ENCODE results near the gene UBL7. TPM values are rescaled to one million over a fixed set of nuclear protein-coding genes. Genes with fewer than 3 reads are reported as not detected.
A peak's percentile ranks its signal among the peaks of the same experiment; 100 is the strongest.

UBL7 gene
- total RNA-seq, 1 experiment from 2014 or later: 73.9 TPM

DNA sequence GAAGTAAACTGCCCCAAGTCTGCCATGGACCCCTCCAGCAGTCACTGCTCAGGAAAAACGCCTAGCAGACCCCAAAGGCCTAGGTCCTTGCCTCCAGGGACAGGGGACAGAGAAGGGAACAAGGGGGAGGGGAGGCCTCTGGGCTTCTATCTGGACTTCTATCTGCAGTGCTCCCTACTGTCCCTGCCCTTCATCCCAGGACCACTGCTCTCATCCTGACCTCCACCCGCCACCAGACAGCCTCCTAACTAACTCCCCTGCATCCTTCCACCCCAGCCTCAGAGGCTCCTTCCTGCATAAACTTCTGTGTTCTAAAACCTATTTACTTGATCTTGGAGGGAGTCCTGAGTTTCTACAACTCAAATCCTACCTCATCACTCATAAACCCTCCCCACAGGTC, 52.6 kb downstream of the UBL7 start:
- TF ChIP-seq EZH2 (IDR thresholded peaks at IDR 0.05; ENCODE audit: low read depth): no peak
- TF ChIP-seq, protein P1, sequence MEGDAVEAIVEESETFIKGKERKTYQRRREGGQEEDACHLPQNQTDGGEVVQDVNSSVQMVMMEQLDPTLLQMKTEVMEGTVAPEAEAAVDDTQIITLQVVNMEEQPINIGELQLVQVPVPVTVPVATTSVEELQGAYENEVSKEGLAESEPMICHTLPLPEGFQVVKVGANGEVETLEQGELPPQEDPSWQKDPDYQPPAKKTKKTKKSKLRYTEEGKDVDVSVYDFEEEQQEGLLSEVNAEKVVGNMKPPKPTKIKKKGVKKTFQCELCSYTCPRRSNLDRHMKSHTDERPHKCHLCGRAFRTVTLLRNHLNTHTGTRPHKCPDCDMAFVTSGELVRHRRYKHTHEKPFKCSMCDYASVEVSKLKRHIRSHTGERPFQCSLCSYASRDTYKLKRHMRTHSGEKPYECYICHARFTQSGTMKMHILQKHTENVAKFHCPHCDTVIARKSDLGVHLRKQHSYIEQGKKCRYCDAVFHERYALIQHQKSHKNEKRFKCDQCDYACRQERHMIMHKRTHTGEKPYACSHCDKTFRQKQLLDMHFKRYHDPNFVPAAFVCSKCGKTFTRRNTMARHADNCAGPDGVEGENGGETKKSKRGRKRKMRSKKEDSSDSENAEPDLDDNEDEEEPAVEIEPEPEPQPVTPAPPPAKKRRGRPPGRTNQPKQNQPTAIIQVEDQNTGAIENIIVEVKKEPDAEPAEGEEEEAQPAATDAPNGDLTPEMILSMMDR (conservative IDR thresholded peaks at IDR 0.05): no peak
- no peak overlapping the region for H2AFZ ChIP-seq
- H3K36me3 ChIP-seq (ENCODE audit: low read depth): no peaks in the 10 kb centered on the region
- H3K9me2 ChIP-seq (ENCODE audit: insufficient read depth): no peaks in the 10 kb centered on the region
- BruUV-seq (replicated peaks): no TSS peak
- H3K27me3 ChIP-seq (ENCODE audit: insufficient read depth, low read depth): no peaks in the 10 kb centered on the region
- ChIA-PET POLR2A (ENCODE audit: unreplicated experiment) (no interaction called here), CTCF (no interaction called here)
- no peaks in the 10 kb centered on the region for H3K79me2 ChIP-seq (ENCODE audit: low read depth)
- intact Hi-C loops (cut with micrococcal nuclease; ENCODE audit: unreplicated experiment): no loop called here
- H3F3A ChIP-seq (ENCODE audit: insufficient read depth, low read depth): peaks cover 5% of the 10 kb centered on the region; the same call in 1 of the 2 replicates
- H4K20me1 ChIP-seq (ENCODE audit: insufficient read depth): no peaks in the 10 kb centered on the region
- H3K4me3 ChIP-seq: no peak overlapping the region
- H3K4me1 ChIP-seq (replicated peaks; ENCODE audit: insufficient read depth): peaks cover 17% of the 10 kb centered on the region
- no peak overlapping the region for H3K4me2 ChIP-seq
- H3K9me3 ChIP-seq (ENCODE audit: insufficient read depth, low read depth): no peaks in the 10 kb centered on the region
- H3K27ac ChIP-seq: no peak overlapping the region
- no peak for DNase-seq

DNA sequence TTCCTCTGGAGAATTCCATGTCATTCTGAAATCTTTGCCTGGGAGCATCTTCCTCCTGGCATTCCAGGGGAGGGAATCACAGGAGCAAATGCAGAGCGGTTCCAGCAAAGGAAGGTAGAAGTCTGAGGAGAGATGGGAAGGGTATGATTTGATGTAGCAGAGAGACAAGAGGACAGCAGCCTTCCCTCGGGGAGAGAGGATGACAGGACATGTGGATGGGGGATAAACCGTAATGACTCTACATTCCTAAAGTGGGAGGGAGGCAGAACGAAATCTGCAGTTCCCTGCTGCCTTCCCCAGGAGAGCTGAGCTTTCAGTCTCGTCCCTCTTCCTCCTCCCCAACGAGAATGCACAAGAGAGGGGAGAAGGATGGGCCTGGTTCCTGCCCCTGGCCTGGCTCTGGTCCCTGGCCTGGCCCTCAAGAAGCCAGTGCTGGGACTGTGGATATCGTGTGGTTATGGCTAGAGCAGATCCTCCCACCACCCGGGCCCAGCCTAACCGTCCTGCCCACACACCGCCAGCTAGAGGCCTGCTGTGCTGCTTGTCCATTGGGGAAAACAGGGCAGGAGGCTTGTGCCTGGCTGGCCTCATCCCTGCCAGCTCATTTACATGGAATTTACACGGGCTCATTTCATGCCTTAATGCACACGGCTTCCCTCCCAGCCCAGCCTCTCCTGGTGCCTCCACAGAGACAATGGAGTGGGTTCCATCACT, 53.8 kb downstream of the UBL7 start:
- TF ChIP-seq EZH2 (IDR thresholded peaks at IDR 0.05; ENCODE audit: low read depth): no peak
- TF ChIP-seq, protein P1 (conservative IDR thresholded peaks at IDR 0.05): no peak
- Histone ChIP-seq H3K9me2 (ENCODE audit: insufficient read depth) (no peaks in the 10 kb centered on the region), H3K9me3 (ENCODE audit: insufficient read depth, low read depth) (no peaks in the 10 kb centered on the region), H3K27me3 (ENCODE audit: insufficient read depth, low read depth) (no peaks in the 10 kb centered on the region), H3K4me1 (replicated peaks; ENCODE audit: insufficient read depth) (peaks cover 17% of the 10 kb centered on the region), H3K36me3 (ENCODE audit: low read depth) (no peaks in the 10 kb centered on the region), H3K4me3 (no peak overlapping the region; the same call in 1 of the 2 replicates), H3K4me2 (peak overlapping the region; percentile 54), H3F3A (ENCODE audit: insufficient read depth, low read depth) (peaks cover 5% of the 10 kb centered on the region; the same call in 1 of the 2 replicates), H3K27ac (peak overlapping the region; percentile 26; the same call in 1 of the 2 replicates), H3K79me2 (ENCODE audit: low read depth) (no peaks in the 10 kb centered on the region), H2AFZ (no peak overlapping the region), H4K20me1 (ENCODE audit: insufficient read depth) (no peaks in the 10 kb centered on the region)
- intact Hi-C loops (cut with micrococcal nuclease; ENCODE audit: unreplicated experiment): no loop called here
- ChIA-PET CTCF (interaction anchor here (0.6 to 0.9 kb wide), 4 partner anchors 22 to 618 kb away, joined by 3 to 11 read pairs (median 3); partner anchors contain the start of gene UBL7), POLR2A (ENCODE audit: unreplicated experiment) (interaction anchor here (0.6 kb wide), 1 partner anchor 809 kb away, joined by 3 read pairs; no protein-coding TSS in a partner anchor)
- peak; percentile 75 to 82 for DNase-seq
- TSS peak; percentile 83 for BruUV-seq (replicated peaks)

DNA sequence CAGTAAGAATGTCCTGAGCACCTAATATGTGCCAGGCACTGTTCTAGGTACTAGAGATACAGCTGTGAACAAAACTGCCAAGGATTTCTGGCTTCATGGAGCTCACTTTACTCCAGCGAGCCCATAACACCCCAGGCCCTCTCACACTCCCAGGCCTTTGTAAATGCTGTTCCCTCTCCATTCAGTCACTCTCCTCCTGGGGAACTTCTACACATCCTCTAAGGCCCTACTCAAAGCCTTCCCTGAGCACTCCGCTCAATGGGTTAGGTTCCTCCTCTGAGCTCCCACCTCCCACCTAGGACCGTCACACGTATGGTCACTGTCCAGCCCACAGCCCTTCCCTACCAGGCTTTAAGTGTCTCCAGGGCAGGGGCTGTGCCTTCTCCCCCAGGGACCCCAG, 54.4 kb downstream of the UBL7 start:
- CTCF ChIA-PET: interaction anchor here (0.6 to 1.0 kb wide), 3 partner anchors 22 to 618 kb away, joined by 3 read pairs; no protein-coding TSS in a partner anchor
- no peak overlapping the region for H2AFZ ChIP-seq
- H3K9me2 ChIP-seq (ENCODE audit: insufficient read depth): no peaks in the 10 kb centered on the region

More for the DNA sequence above, 54.4 kb downstream of the UBL7 start:
- Histone ChIP-seq H3K36me3 (ENCODE audit: low read depth) (no peaks in the 10 kb centered on the region), H3K4me3 (no peak overlapping the region), H3K79me2 (ENCODE audit: low read depth) (no peaks in the 10 kb centered on the region), H3K27ac (peak overlapping the region; percentile 26; the same call in 1 of the 2 replicates), H3K4me2 (peak overlapping the region; percentile 54), H3K4me1 (replicated peaks; ENCODE audit: insufficient read depth) (peaks cover 23% of the 10 kb centered on the region), H3K27me3 (ENCODE audit: insufficient read depth, low read depth) (no peaks in the 10 kb centered on the region), H3K9me3 (ENCODE audit: insufficient read depth, low read depth) (no peaks in the 10 kb centered on the region), H4K20me1 (ENCODE audit: insufficient read depth) (no peaks in the 10 kb centered on the region), H3F3A (ENCODE audit: insufficient read depth, low read depth) (peaks cover 5% of the 10 kb centered on the region; the same call in 1 of the 2 replicates)
- no peak for DNase-seq
- POLR2A ChIA-PET (ENCODE audit: unreplicated experiment): no interaction called here
- intact Hi-C loops (cut with micrococcal nuclease; ENCODE audit: unreplicated experiment): no loop called here
- BruUV-seq (replicated peaks): no TSS peak
- no peak for TF ChIP-seq EZH2 (IDR thresholded peaks at IDR 0.05; ENCODE audit: low read depth)
- TF ChIP-seq, protein P1 (conservative IDR thresholded peaks at IDR 0.05): no peak
